AG04450 (cell line): ENCODE data around the gene PLEKHG4. TPM values are rescaled to one million over a fixed set of nuclear protein-coding genes. Genes with fewer than 3 reads are reported as not detected.

Source experiments
- CTCF ChIA-PET: fragments of 300-600, 350-600 bp; formaldehyde crosslinking; extraction: SDS; loops from one replicate; lab custom pipeline; 2022; ENCODE audit warnings: antibody characterized with exemption, inconsistent platforms; lab: Charles Lee
- POLR2A ChIA-PET: fragments of 350-600 bp; formaldehyde crosslinking; extraction: SDS; loops from one replicate; lab custom pipeline; 2021; ENCODE audit warnings: antibody characterized with exemption, inconsistent platforms; lab: Yijun Ruan, JAX
- DNase-seq: peaks from one replicate; pipeline ENCODE4 v3.0.0-alpha.2; 2011; ENCODE audit warnings: low read depth, low spot score
- H3K27ac ChIP-seq: one replicate; pipeline ENCODE4 v1.5.1; 2012; ENCODE audit warnings: low read depth, low read length, control low read depth
- H3K27me3 ChIP-seq: one replicate; pipeline ENCODE4 v1.6.0; 2012; ENCODE audit warnings: low read length; ENCODE audit not compliant: control insufficient read depth, insufficient read depth
- H3K4me3 ChIP-seq: 2 replicates; pipeline ENCODE4 v1.5.1; 2011; ENCODE audit warnings: mild to moderate bottlenecking, low read depth, low read length, control low read depth
- H3K9me3 ChIP-seq: 2 replicates; pipeline ENCODE4 v1.5.1; 2012; ENCODE audit warnings: low read length; ENCODE audit not compliant: control insufficient read depth, insufficient read depth
- CTCF ChIP-seq: IDR thresholded peaks from 2 replicates; pipeline ENCODE4 v1.5.1; 2011; ENCODE audit warnings: low read depth, low read length, control low read depth, inconsistent platforms
- polyA plus RNA-seq: library from polyadenylated mRNA; depleted of rRNA; stranded (reverse); fragments of >200 nt; gene quantifications from 2 replicates; pipeline ENCODE4 v1.2.3, GENCODE V29; 2011

PLEKHG4 gene
- polyA plus RNA-seq, 1 experiment: 17.2 TPM

- Histone ChIP-seq H3K9me3 (no peaks in the 10 kb centered on the region; the same call in 1 of the 2 replicates), H3K27me3 (no peaks in the 10 kb centered on the region), H3K4me3 (peak overlapping the region; percentile 67), H3K27ac (no peak overlapping the region)
- DNase-seq: no peak
- POLR2A ChIA-PET: interaction anchor here (0.9 to 1.5 kb wide), 8 partner anchors 10 to 233 kb away, joined by 3 to 12 read pairs (median 4); partner anchors contain the start of genes ATP6V0D1 and TMEM208
- no peak for TF ChIP-seq CTCF
- CTCF ChIA-PET: interaction anchor here (3.0 kb wide), 1 partner anchor 12 kb away, joined by 14 read pairs; no protein-coding TSS in a partner anchor
Observed at GRCh38 chr16:67248073-67248400, 31.3 kb upstream of the PLEKHG4 start.

GRCh38 chr16:67248401-67249177 lies 30.7 kb upstream of the PLEKHG4 start, which contains the start of gene SLC9A5:
Gene SLC9A5, plus strand, starts transcription at chr16:67248979. Its CDS starts 36 bp downstream, at chr16:67249015.
- no peak for TF ChIP-seq CTCF
- Histone ChIP-seq H3K9me3 (no peaks in the 10 kb centered on the region; the same call in 1 of the 2 replicates), H3K27ac (peak within 1 kb of the TSS; percentile 52), H3K4me3 (peak within 1 kb of the TSS; percentile 67), H3K27me3 (no peaks in the 10 kb centered on the region)
- ChIA-PET CTCF (interaction anchor here (3.0 kb wide), 1 partner anchor 12 kb away, joined by 14 read pairs; no protein-coding TSS in a partner anchor), POLR2A (interaction anchor here (0.6 to 1.5 kb wide), 3 partner anchors 21 to 164 kb away, joined by 3 to 12 read pairs (median 3); partner anchors contain the start of gene TMEM208)
- no peak for DNase-seq

- ChIA-PET CTCF (interaction anchor here (0.6 to 3.0 kb wide), 2 partner anchors 11 to 144 kb away, joined by 5 to 14 read pairs; no protein-coding TSS in a partner anchor), POLR2A (interaction anchor here (0.6 to 0.8 kb wide), 2 partner anchors 64 to 163 kb away, joined by 3 read pairs; no protein-coding TSS in a partner anchor)
- H3K27ac ChIP-seq: peak overlapping the region; percentile 52
- H3K27me3 ChIP-seq: no peaks in the 10 kb centered on the region
- H3K4me3 ChIP-seq: peak overlapping the region; percentile 67
- TF ChIP-seq CTCF: no peak
- DNase-seq: no peak
- no peaks in the 10 kb centered on the region; the same call in 1 of the 2 replicates for H3K9me3 ChIP-seq
Observed at GRCh38 chr16:67249178-67250044, 29.9 kb upstream of the PLEKHG4 start.

GRCh38 chr16:67250045-67250327 lies 29.3 kb upstream of the PLEKHG4 start:
- no peak for TF ChIP-seq CTCF
- H3K4me3 ChIP-seq: peak overlapping the region; percentile 67
- H3K27me3 ChIP-seq: no peaks in the 10 kb centered on the region
- ChIA-PET CTCF (interaction anchor here (3.0 kb wide), 1 partner anchor 10 kb away, joined by 14 read pairs; no protein-coding TSS in a partner anchor), POLR2A (no interaction called here)
- no peaks in the 10 kb centered on the region; the same call in 1 of the 2 replicates for H3K9me3 ChIP-seq
- H3K27ac ChIP-seq: peak overlapping the region; percentile 52
- DNase-seq: no peak
